HEK293 (cell line): ENCODE data around the gene PPP1R1B.
A peak's percentile ranks its signal among the peaks of the same experiment; 100 is the strongest.

ENCODE experiments used
- CTCF ChIA-PET: fragments of 350-600 bp; formaldehyde crosslinking; extraction: SDS; loops from one replicate; lab custom pipeline; 2021; ENCODE audit warnings: antibody characterized with exemption; lab: Yijun Ruan, JAX
- POLR2A ChIA-PET: fragments of 300-600 bp; formaldehyde crosslinking; extraction: SDS; loops from one replicate; lab custom pipeline; 2020; ENCODE audit warnings: antibody characterized with exemption, inconsistent platforms; lab: Yijun Ruan, JAX
- H3K27ac ChIP-seq: fragments of 200-500 bp; sonication (Bioruptor generic); 2 replicates; pipeline ENCODE4 v1.5.1; 2014; ENCODE audit warnings: low read depth, low read length, control low read depth, inconsistent platforms; ENCODE audit errors: extremely low read depth
- H3K36me3 ChIP-seq, 2 experiments: fragments of 200-500 bp in 1 of 2; sonication (Bioruptor generic) in 1 of 2; 1 replicate in 1 of 2; 2 replicates in 1 of 2; pipeline ENCODE4 v1.5.1; 2014 to 2017; ENCODE audit warnings: inconsistent platforms in 2 of 2, low read length in 2 of 2; ENCODE audit not compliant: control insufficient read depth in 2 of 2, insufficient read depth in 1 of 2
- H3K4me1 ChIP-seq: fragments of 200-500 bp; sonication (Bioruptor generic); 2 replicates; pipeline ENCODE4 v1.5.1; 2014; ENCODE audit warnings: mild to moderate bottlenecking, low read length, inconsistent platforms; ENCODE audit not compliant: control insufficient read depth, insufficient read depth
- H3K4me3 ChIP-seq: 2 replicates; pipeline ENCODE4 v1.5.1; 2011; ENCODE audit warnings: low read depth, mild to moderate bottlenecking, control low read depth, low read length, moderate library complexity
- H3K9me3 ChIP-seq: fragments of 200-500 bp; sonication (Bioruptor generic); 2 replicates; pipeline ENCODE4 v1.5.1; 2014; ENCODE audit warnings: low read depth, low read length, inconsistent platforms; ENCODE audit not compliant: control insufficient read depth, insufficient read depth
- PRDM10 ChIP-seq: fragments of 450-650 bp; formaldehyde crosslinking; IDR thresholded peaks from 2 replicates; pipeline ENCODE4 v1.5.1; 2016; ENCODE audit warnings: missing biosample characterization, missing genetic modification characterization
- REST ChIP-seq: fragments of 450-650 bp; formaldehyde crosslinking; IDR thresholded peaks from 2 replicates; pipeline ENCODE4 v1.5.1; 2016; ENCODE audit warnings: missing biosample characterization, missing genetic modification characterization
- ZBTB1 ChIP-seq: fragments of 450-650 bp; formaldehyde crosslinking; IDR thresholded peaks from 2 replicates; pipeline ENCODE4 v1.5.1; 2016; ENCODE audit warnings: missing biosample characterization, missing genetic modification characterization
- ZBTB17 ChIP-seq: fragments of 450-650 bp; formaldehyde crosslinking; IDR thresholded peaks from 2 replicates; pipeline ENCODE4 v1.5.1; 2016; ENCODE audit warnings: missing biosample characterization, missing genetic modification characterization
- ZBTB8A ChIP-seq: fragments of 450-650 bp; formaldehyde crosslinking; IDR thresholded peaks from 2 replicates; pipeline ENCODE4 v1.5.1; 2016; ENCODE audit warnings: missing biosample characterization, missing genetic modification characterization
- ZFHX2 ChIP-seq: fragments of 450-650 bp; formaldehyde crosslinking; conservative IDR thresholded peaks from 2 replicates; pipeline ENCODE4 v1.5.1; 2016; ENCODE audit warnings: missing biosample characterization, missing genetic modification characterization
- ZNF155 ChIP-seq: fragments of 450-650 bp; formaldehyde crosslinking; IDR thresholded peaks from 2 replicates; pipeline ENCODE4 v1.5.1; 2016; ENCODE audit warnings: missing biosample characterization, missing genetic modification characterization
- ZNF37A ChIP-seq: fragments of 450-650 bp; IDR thresholded peaks from 2 replicates; pipeline ENCODE4 v1.5.1; 2018; ENCODE audit warnings: missing biosample characterization, missing genetic modification characterization
- ZNF416 ChIP-seq: fragments of 450-650 bp; formaldehyde crosslinking; IDR thresholded peaks from 2 replicates; pipeline ENCODE4 v1.5.1; 2016; ENCODE audit warnings: missing biosample characterization, missing genetic modification characterization
- ZNF600 ChIP-seq: fragments of 450-650 bp; formaldehyde crosslinking; IDR thresholded peaks from 2 replicates; pipeline ENCODE4 v1.5.1; 2016; ENCODE audit warnings: missing biosample characterization, missing genetic modification characterization
- ZSCAN18 ChIP-seq: fragments of 450-650 bp; formaldehyde crosslinking; IDR thresholded peaks from 2 replicates; pipeline ENCODE4 v1.5.1; 2016; ENCODE audit warnings: missing biosample characterization, missing genetic modification characterization

Gene PPP1R1B

GRCh38 chr17:39600997-39601597 is 25.7 kb upstream of the PPP1R1B start:
- TF ChIP-seq ZNF155 (tag by site-specific recombination): no peak
- TF ChIP-seq ZSCAN18 (tag by site-specific recombination): no peak
- TF ChIP-seq, all 188 proteins: peak for 0
- Histone ChIP-seq H3K4me3 (no peak overlapping the region), H3K9me3 (no peaks in the 10 kb centered on the region), H3K4me1 (peaks cover 12% of the 10 kb centered on the region), H3K36me3 (no peaks in the 10 kb centered on the region), H3K27ac (no peak overlapping the region)
- ChIA-PET POLR2A (interaction anchor here (0.6 kb wide), 1 partner anchor 9 kb away, joined by 5 read pairs; no protein-coding TSS in a partner anchor), CTCF (interaction anchor here (0.6 to 2.5 kb wide), 6 partner anchors 12 to 53 kb away, joined by 3 to 11 read pairs (median 6); no protein-coding TSS in a partner anchor)

GRCh38 chr17:39601758-39602532 is 24.8 kb upstream of the PPP1R1B start:
- ChIA-PET POLR2A (no interaction called here), CTCF (interaction anchor here (0.7 to 2.5 kb wide), 3 partner anchors 20 to 50 kb away, joined by 3 to 10 read pairs (median 6); no protein-coding TSS in a partner anchor)
- Histone ChIP-seq H3K4me1 (peaks cover 14% of the 10 kb centered on the region), H3K36me3 (no peaks in the 10 kb centered on the region), H3K9me3 (no peaks in the 10 kb centered on the region), H3K4me3 (no peak overlapping the region), H3K27ac (no peak overlapping the region)
- TF ChIP-seq REST (tag by site-specific recombination): peak; percentile 74
- TF ChIP-seq ZBTB17 (tag by site-specific recombination): peak; percentile 88
- no peak for TF ChIP-seq ZBTB1 (tag by site-specific recombination)
- peak; percentile 42; the same call in 1 of the 2 replicates for TF ChIP-seq ZNF600 (tag by site-specific recombination)
- TF ChIP-seq, all 188 proteins: peak for 3

- POLR2A ChIA-PET: no interaction called here
- peak; percentile 93 for TF ChIP-seq PRDM10 (tag by site-specific recombination)
- no peak for TF ChIP-seq ZNF416 (tag by site-specific recombination)
- 0 out of 2 replicates have a peak, but pooled peaks have one; percentile 9 for TF ChIP-seq ZFHX2 (tag by site-specific recombination)
- 0 out of 2 replicates have a peak, but pooled peaks have one; percentile 16 for TF ChIP-seq ZBTB8A
- TF ChIP-seq ZNF37A (tag by site-specific recombination): no peak
- TF ChIP-seq, all 188 proteins: peak for 3
- Histone ChIP-seq H3K27ac (no peak overlapping the region), H3K4me1 (peaks cover 19% of the 10 kb centered on the region), H3K9me3 (no peaks in the 10 kb centered on the region), H3K4me3 (no peak overlapping the region), H3K36me3 (no peaks in the 10 kb centered on the region)
- CTCF ChIA-PET: interaction anchor here (0.6 to 2.5 kb wide), 4 partner anchors 17 to 89 kb away, joined by 3 to 10 read pairs (median 5); no protein-coding TSS in a partner anchor
Measured at GRCh38 chr17:39602533-39603303, 24.0 kb upstream of the PPP1R1B start.
